SU-DHL-6 (cell line): ENCODE results near the gene KCNC1.

Experiments
- H2AFZ ChIP-seq: fragments of 200-600 bp; sonication (generic); 2 replicates; pipeline ENCODE4 v1.6.1; 2014; ENCODE audit warnings: low read depth, mild to moderate bottlenecking, moderate library complexity, mixed read lengths, antibody characterized with exemption, low read length; ENCODE audit not compliant: severe bottlenecking
- H3F3A ChIP-seq: fragments of 200-600 bp; shearing (Covaris generic); 2 replicates; pipeline ENCODE4 v1.6.0; 2016; ENCODE audit warnings: antibody characterized with exemption, mild to moderate bottlenecking; ENCODE audit not compliant: insufficient read depth
- H3K27ac ChIP-seq: fragments of 200-600 bp; sonication (generic); 2 replicates; pipeline ENCODE4 v1.5.1; 2016; ENCODE audit warnings: low read depth, mild to moderate bottlenecking, low read length, moderate library complexity, mixed read lengths
- H3K27me3 ChIP-seq: fragments of 200-600 bp; sonication (generic), shearing (Covaris generic); 2 replicates; pipeline ENCODE4 v1.6.0; 2014; ENCODE audit warnings: mild to moderate bottlenecking, low read length
- H3K36me3 ChIP-seq: fragments of 200-600 bp; sonication (generic); 2 replicates; pipeline ENCODE4 v1.6.1; 2014; ENCODE audit warnings: mild to moderate bottlenecking, low read length, mixed read lengths
- H3K4me2 ChIP-seq: fragments of 300-600, 200-600 bp; shearing (Covaris generic), sonication (generic); 2 replicates; pipeline ENCODE4 v1.6.0; 2014; ENCODE audit warnings: low read length, low read depth, mild to moderate bottlenecking; ENCODE audit not compliant: poor library complexity, severe bottlenecking
- H3K4me3 ChIP-seq: fragments of 200-600 bp; sonication (generic); 2 replicates; pipeline ENCODE4 v1.5.1; 2014; ENCODE audit warnings: antibody characterized with exemption, low read length, mild to moderate bottlenecking, mixed read lengths; ENCODE audit not compliant: insufficient read depth, poor library complexity, severe bottlenecking
- H3K79me2 ChIP-seq: fragments of 200-600 bp; sonication (generic); 2 replicates; pipeline ENCODE4 v1.6.1; 2014; ENCODE audit warnings: mild to moderate bottlenecking, low read length, moderate library complexity; ENCODE audit not compliant: insufficient read depth
- H3K9ac ChIP-seq: fragments of 200-600 bp; sonication (generic); 2 replicates; pipeline ENCODE4 v1.7.0; 2014; ENCODE audit warnings: mild to moderate bottlenecking, low read length
- H3K9me2 ChIP-seq: fragments of 200-600 bp; sonication (generic); replicated peaks from 2 replicates; pipeline ENCODE4 v1.6.1; 2014; ENCODE audit warnings: low read length; ENCODE audit not compliant: insufficient read depth
- H3K9me3 ChIP-seq: fragments of 200-600 bp; sonication (generic); 2 replicates; pipeline ENCODE4 v1.6.1; 2014; ENCODE audit warnings: low read length, mixed read lengths; ENCODE audit not compliant: insufficient read depth
- H4K20me1 ChIP-seq: fragments of 200-600 bp; sonication (generic); 2 replicates; pipeline ENCODE4 v1.6.1; 2014; ENCODE audit warnings: low read depth, mild to moderate bottlenecking, antibody characterized with exemption, low read length, moderate library complexity, mixed read lengths
- CTCF ChIP-seq: fragments of 200-600 bp; sonication (generic); IDR thresholded peaks from one replicate; pipeline ENCODE4 v1.5.1; 2017; ENCODE audit warnings: antibody characterized with exemption, mild to moderate bottlenecking, low read length, moderate library complexity; ENCODE audit not compliant: insufficient read depth, poor library complexity, severe bottlenecking
- EZH2phosphoT487 ChIP-seq: fragments of 200-600 bp; sonication (generic), shearing (Covaris generic); conservative IDR thresholded peaks from 2 replicates; pipeline ENCODE4 v1.6.1; 2018; ENCODE audit warnings: mild to moderate bottlenecking, antibody characterized with exemption, low read length, moderate library complexity, mixed read lengths

KCNC1 gene

GRCh38 chr11:17739945-17740338 lies 5.4 kb downstream of the KCNC1 start:
- Histone ChIP-seq H3K9me2 (no peaks in the 10 kb centered on the region), H3K9me3 (no peaks in the 10 kb centered on the region), H3K9ac (no peak overlapping the region), H3K27me3 (no peaks in the 10 kb centered on the region), H3K79me2 (no peaks in the 10 kb centered on the region), H3K4me2 (no peak overlapping the region), H3K4me3 (no peak overlapping the region), H4K20me1 (no peaks in the 10 kb centered on the region), H3F3A (no peaks in the 10 kb centered on the region), H2AFZ (no peak overlapping the region), H3K27ac (no peak overlapping the region), H3K36me3 (no peaks in the 10 kb centered on the region)
- TF ChIP-seq EZH2phosphoT487 (no peak), CTCF (no peak)

GRCh38 chr11:17740649-17741235 lies 6.2 kb downstream of the KCNC1 start:
- H3F3A ChIP-seq, result no peaks in the 10 kb centered on the region
- H3K9ac ChIP-seq, result no peak overlapping the region
- H3K4me2 ChIP-seq, result no peak overlapping the region
- H3K27me3 ChIP-seq, result no peaks in the 10 kb centered on the region
- TF ChIP-seq EZH2phosphoT487 (no peak), CTCF (no peak)
- no peaks in the 10 kb centered on the region for H4K20me1 ChIP-seq
- H3K9me2 ChIP-seq, result no peaks in the 10 kb centered on the region
- no peak overlapping the region for H3K27ac ChIP-seq
- H3K79me2 ChIP-seq, result no peaks in the 10 kb centered on the region
- H3K9me3 ChIP-seq, result no peaks in the 10 kb centered on the region
- no peak overlapping the region for H3K4me3 ChIP-seq
- H2AFZ ChIP-seq, result no peak overlapping the region
- H3K36me3 ChIP-seq, result no peaks in the 10 kb centered on the region

DNA sequence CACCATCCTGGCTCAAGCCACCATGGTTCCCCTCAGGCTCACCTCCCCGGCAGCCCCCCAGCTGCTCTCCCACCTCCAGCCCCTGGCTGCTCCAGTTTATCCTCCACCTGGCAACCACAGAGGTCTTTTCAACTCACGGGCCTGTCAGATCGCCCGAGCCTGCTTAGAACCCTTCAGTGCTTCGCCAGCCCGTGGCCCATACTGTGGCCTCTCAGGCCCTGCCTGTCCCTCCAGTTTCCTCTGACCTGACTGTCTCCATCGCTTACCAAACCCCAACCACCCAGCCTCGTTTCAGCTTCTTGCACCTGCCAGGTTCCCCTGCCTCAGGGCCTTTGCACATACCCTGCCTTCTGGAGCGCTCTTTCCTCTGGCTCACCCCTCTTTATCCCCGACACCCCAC lies 6.9 kb downstream of the KCNC1 start:
- no peaks in the 10 kb centered on the region for H3K79me2 ChIP-seq
- no peak overlapping the region for H3K4me3 ChIP-seq
- H3K27ac ChIP-seq, result no peak overlapping the region
- H3K9me2 ChIP-seq, result no peaks in the 10 kb centered on the region
- H3K36me3 ChIP-seq, result no peaks in the 10 kb centered on the region
- no peak overlapping the region for H3K4me2 ChIP-seq
- H3K9ac ChIP-seq, result no peak overlapping the region
- H3K9me3 ChIP-seq, result no peaks in the 10 kb centered on the region
- no peaks in the 10 kb centered on the region for H3F3A ChIP-seq
- TF ChIP-seq EZH2phosphoT487 (no peak), CTCF (no peak)
- no peaks in the 10 kb centered on the region for H3K27me3 ChIP-seq
- no peaks in the 10 kb centered on the region for H4K20me1 ChIP-seq
- H2AFZ ChIP-seq, result no peak overlapping the region
